BLaER1 treated with 17β-estradiol and CSF1 and Interleukin-3, amounts not matched to agents 10 nM and 100 nM (cell line): ENCODE results near the gene OBSCN.

Source experiments
- H3K27ac ChIP-seq, 11 experiments: shearing (Covaris generic); formaldehyde crosslinking; 2 replicates each; pipeline ENCODE4 v1.8.1; 2022
- H3K27me3 ChIP-seq, 11 experiments: shearing (Covaris generic); formaldehyde crosslinking; 2 replicates each; pipeline ENCODE4 v1.8.1; 2022
- H3K36me3 ChIP-seq, 11 experiments: shearing (Covaris generic); formaldehyde crosslinking; 2 replicates each; pipeline ENCODE4 v1.8.1; 2022
- H3K4me1 ChIP-seq, 10 experiments: shearing (Covaris generic); formaldehyde crosslinking; 2 replicates each; pipeline ENCODE4 v1.8.1; 2022
- H3K4me2 ChIP-seq, 11 experiments: shearing (Covaris generic); formaldehyde crosslinking; 2 replicates each; pipeline ENCODE4 v1.8.1; 2022
- H3K4me3 ChIP-seq, 10 experiments: shearing (Covaris generic); formaldehyde crosslinking; 2 replicates each; pipeline ENCODE4 v1.8.1; 2022
- H3K9ac ChIP-seq, 11 experiments: shearing (Covaris generic); formaldehyde crosslinking; 2 replicates each; pipeline ENCODE4 v1.8.1; 2022
- H3K9me3 ChIP-seq, 11 experiments: shearing (Covaris generic); formaldehyde crosslinking; replicated peaks in 1 of 11; 2 replicates each; pipeline ENCODE4 v1.8.1; 2022
- H4K20me1 ChIP-seq, 11 experiments: shearing (Covaris generic); formaldehyde crosslinking; 2 replicates each; pipeline ENCODE4 v1.8.1; 2022
- Cebpa-rat ChIP-seq, 11 experiments: shearing (Covaris generic); IDR thresholded peaks; 2 replicates each; pipeline ENCODE4 v1.8.1; 2022

OBSCN gene

DNA sequence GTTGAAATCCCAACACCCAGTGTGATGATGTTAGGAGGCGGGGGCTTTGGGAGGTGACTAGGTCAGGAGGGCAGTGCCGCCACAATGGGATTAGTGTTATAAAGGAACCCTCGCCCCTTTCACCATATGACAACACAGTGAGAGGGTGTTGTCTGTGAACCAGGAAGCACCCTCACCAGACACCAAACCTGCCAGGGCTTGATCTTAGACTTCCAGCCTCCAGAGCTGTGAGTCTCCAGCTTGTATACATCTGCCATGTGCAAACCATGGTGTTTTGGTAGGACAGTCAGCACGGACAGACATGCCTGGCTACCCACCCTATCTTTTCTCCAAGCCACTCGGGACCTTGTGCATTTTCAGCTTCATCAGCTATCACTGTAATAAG is 194.8 kb downstream of the OBSCN start:
- H3K4me2 ChIP-seq = peak overlapping the region in 7 of 11 experiments; percentile 18 to 100 (median 98); a peak in 6 of 22 replicates
- no peak for TF ChIP-seq Cebpa-rat (IDR thresholded peaks at IDR 0.05)
- H3K4me3 ChIP-seq = no peak overlapping the region
- no peaks in the 10 kb centered on the region for H3K27me3 ChIP-seq
- H4K20me1 ChIP-seq = peaks cover 78 to 91% (median 86%) of the 10 kb centered on the region in 11 experiments; a peak in 21 of 22 replicates
- H3K36me3 ChIP-seq = peaks cover 52 to 71% (median 67%) of the 10 kb centered on the region in 11 experiments
- peak overlapping the region in 4 of 11 experiments; percentile 2 to 36 (median 11); a peak in 2 of 22 replicates for H3K9ac ChIP-seq
- H3K4me1 ChIP-seq = peaks cover 31 to 38% (median 34%) of the 10 kb centered on the region in 10 experiments
- no peak overlapping the region for H3K27ac ChIP-seq
- H3K9me3 ChIP-seq = no peaks in the 10 kb centered on the region

DNA sequence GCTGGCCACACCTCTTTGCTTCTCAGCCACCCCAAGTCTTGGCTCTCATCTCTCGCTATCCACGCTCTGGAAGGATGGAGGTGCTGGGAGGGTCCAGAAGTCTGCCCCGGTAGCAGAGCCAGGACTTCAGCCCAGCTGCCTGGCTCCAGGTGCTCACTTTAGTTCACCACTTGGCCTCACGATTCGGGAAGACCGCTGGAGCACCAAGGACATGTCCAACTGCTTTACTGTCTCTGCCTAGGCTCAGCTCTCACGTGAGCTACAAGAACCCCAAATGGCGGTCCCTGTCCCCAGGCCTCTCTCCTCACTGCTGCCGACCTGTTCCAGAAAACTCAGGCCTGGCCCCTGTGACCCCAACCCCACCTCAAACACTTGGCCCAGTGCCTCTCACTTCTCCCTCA is 195.4 kb downstream of the OBSCN start:
- Histone ChIP-seq H4K20me1 (peaks cover 73 to 91% (median 80%) of the 10 kb centered on the region in 11 experiments; a peak in 21 of 22 replicates), H3K9ac (peak overlapping the region in 3 of 11 experiments; percentile 10 to 36 (median 12); a peak in 1 of 22 replicates), H3K9me3 (no peaks in the 10 kb centered on the region), H3K36me3 (peaks cover 46 to 65% (median 61%) of the 10 kb centered on the region in 11 experiments), H3K27me3 (no peaks in the 10 kb centered on the region), H3K4me3 (no peak overlapping the region), H3K4me1 (peaks cover 37 to 44% (median 40%) of the 10 kb centered on the region in 10 experiments), H3K4me2 (peak overlapping the region in 9 of 11 experiments; percentile 18 to 100 (median 98); a peak in 12 of 22 replicates), H3K27ac (no peak overlapping the region)
- TF ChIP-seq Cebpa-rat (IDR thresholded peaks at IDR 0.05) = no peak

DNA sequence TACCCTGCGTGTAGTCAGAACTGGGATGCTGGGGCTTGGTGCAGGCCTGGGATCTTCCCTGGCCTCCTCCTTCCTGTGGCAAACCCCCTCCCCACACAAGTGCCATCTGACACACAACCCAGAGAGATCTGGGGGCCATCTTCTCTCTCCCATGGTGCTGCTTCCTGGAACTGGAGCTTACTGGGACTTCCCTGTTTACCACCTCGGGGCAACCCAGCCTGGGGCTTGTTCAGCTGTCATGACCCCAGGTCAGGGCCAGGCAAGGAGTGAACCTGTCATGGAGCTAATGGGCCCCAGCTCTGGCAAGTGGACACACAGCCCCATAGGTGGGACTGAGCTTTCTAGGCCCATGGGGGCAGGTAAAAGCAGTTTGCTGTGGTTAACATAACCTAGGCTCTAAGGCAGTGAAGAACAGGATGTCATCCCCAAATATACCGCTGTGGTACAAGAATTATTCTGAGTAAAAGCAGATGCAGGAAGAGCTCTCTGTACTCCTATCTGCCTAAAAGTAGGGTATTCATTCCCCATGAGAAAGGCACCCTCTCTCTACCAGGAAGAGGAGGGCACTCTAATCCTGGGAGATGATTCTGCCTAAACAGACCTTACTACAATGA is 196.4 kb downstream of the OBSCN start:
- H3K9ac ChIP-seq = peak overlapping the region in 10 of 11 experiments; percentile 85 to 98 (median 94); a peak in 18 of 22 replicates
- H3K27ac ChIP-seq = peak overlapping the region in 3 of 11 experiments; percentile 17 to 30 (median 18); a peak in 4 of 22 replicates
- H3K36me3 ChIP-seq = peaks cover 37 to 55% (median 52%) of the 10 kb centered on the region in 11 experiments
- TF ChIP-seq Cebpa-rat (IDR thresholded peaks at IDR 0.05) = no peak
- H3K9me3 ChIP-seq = no peaks in the 10 kb centered on the region
- H3K27me3 ChIP-seq = no peaks in the 10 kb centered on the region
- peak overlapping the region; percentile 96 to 100 (median 99) for H3K4me2 ChIP-seq
- peaks cover 63 to 83% (median 71%) of the 10 kb centered on the region in 11 experiments; a peak in 21 of 22 replicates for H4K20me1 ChIP-seq
- peak overlapping the region; percentile 83 to 100 (median 98); a peak in 17 of 20 replicates for H3K4me3 ChIP-seq
- peaks cover 39 to 49% (median 46%) of the 10 kb centered on the region in 10 experiments for H3K4me1 ChIP-seq

DNA sequence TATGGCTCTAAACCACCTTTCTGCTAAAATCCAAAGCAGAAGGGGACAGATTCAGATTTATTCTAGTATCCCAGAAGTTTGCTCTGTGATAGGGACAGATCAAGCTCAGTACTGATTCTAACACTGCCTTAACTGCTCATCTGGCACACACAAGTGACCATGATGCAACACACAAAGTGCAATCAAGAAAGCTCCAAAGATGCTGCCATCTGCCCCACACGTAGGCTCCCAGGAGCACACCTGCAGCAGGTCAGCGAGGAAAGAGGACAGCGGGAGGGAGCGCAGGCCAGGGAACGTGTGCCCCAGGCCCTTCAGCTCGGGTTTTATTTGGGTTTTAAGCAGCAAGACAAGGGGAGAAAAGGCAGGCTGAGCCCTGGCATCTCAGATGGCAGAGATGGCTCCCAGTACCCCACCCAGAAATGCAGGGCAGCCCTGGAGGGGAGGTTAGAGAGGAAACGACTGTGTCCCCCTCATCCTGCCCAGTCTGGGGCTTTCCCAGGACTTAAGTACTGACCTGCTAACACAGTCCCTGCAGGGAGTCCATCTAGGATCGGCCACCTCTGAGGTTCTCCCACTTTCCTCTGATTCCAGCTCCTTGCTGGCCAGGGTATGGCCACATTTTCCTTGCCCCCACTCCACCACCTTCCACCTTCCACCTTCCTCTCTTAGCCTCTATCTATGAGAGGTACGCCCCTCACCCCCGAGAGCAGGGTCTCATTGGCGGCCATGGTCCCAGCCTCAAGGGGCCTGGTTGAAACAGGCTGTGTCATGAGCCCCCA is 197.5 kb downstream of the OBSCN start:
- Histone ChIP-seq H3K9ac (peak overlapping the region; percentile 85 to 98 (median 93)), H3K4me1 (peaks cover 39 to 55% (median 47%) of the 10 kb centered on the region in 10 experiments), H3K27ac (peak overlapping the region; percentile 16 to 97 (median 94); a peak in 21 of 22 replicates), H3K27me3 (no peaks in the 10 kb centered on the region), H3K9me3 (no peaks in the 10 kb centered on the region), H4K20me1 (peaks cover 52 to 80% (median 61%) of the 10 kb centered on the region in 11 experiments; a peak in 21 of 22 replicates), H3K36me3 (peaks cover 33 to 49% (median 42%) of the 10 kb centered on the region in 11 experiments), H3K4me2 (peak overlapping the region; percentile 96 to 100 (median 99)), H3K4me3 (peak overlapping the region; percentile 83 to 100 (median 98))
- no peak for TF ChIP-seq Cebpa-rat (IDR thresholded peaks at IDR 0.05)

DNA sequence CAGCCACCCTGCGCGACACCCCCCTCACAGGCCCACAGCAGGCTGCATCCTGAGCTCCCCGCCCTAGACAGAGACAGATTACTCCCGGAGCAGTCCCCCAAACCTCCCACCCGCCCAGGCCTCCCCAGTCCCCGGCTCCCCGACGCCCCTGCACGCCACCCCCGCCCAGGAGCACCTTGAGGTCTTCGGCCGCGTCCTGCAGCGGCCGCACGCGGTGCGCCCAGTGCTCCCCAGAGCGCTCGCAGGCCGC is 198.1 kb downstream of the OBSCN start:
- peaks cover 33 to 49% (median 38%) of the 10 kb centered on the region in 11 experiments for H3K36me3 ChIP-seq
- peak overlapping the region; percentile 78 to 97 (median 94) for H3K27ac ChIP-seq
- peaks cover 47 to 80% (median 56%) of the 10 kb centered on the region in 11 experiments; a peak in 21 of 22 replicates for H4K20me1 ChIP-seq

DNA sequence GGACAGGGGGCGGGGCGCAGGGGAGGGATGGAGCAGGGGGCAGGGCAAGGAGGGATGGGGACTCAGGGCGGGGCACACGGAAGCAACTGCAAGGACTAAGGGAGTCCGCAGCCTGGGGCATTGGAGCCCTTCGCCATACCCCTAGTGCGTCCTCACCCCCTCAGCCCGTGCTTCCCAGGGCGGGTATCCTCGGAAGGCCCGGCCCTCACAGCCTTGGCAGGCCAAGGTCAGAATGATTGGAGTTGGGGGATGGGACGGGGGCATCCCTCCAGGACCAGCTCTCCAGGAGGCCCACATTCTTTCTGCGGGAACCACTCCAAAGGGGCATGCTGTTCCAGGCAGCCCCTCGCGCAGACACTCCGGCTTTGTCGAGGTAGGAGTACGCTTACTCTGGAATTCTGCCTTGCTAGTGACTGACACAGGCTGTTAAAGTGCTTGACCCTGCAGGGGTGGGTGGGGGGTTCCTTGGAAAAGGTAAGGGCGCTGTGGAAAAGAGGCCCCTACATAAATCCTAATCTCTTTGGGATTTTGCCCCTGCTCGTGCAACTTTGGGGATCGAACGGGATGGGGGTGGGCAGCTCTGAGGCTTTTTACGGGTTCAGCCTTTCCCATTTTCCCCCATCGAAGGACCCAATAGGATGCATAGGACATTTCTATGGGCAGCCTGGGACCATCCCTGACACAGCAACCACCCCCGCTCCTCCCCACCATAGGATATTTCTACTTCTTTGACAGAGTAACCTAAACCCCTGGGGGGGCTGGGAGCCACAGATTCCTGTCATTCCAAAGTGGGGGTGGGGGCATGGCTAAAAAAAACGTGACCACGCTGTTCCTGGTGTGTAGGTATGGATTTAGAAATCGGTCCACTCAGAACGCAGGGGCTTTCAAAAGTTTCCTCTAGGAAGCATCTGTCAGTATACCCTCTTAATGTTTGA is 199.5 kb downstream of the OBSCN start:
- peak overlapping the region; percentile 91 to 99 (median 95) for H3K4me2 ChIP-seq
- H3K4me3 ChIP-seq = peak overlapping the region; percentile 71 to 100 (median 98)
- H3K27me3 ChIP-seq = no peaks in the 10 kb centered on the region
- no peak for TF ChIP-seq Cebpa-rat (IDR thresholded peaks at IDR 0.05)
- H3K4me1 ChIP-seq = peaks cover 39 to 55% (median 47%) of the 10 kb centered on the region in 10 experiments
- peaks cover 33 to 76% (median 42%) of the 10 kb centered on the region in 11 experiments; a peak in 21 of 22 replicates for H4K20me1 ChIP-seq
- H3K27ac ChIP-seq = peak overlapping the region in 10 of 11 experiments; percentile 54 to 75 (median 66); a peak in 19 of 22 replicates
- H3K9me3 ChIP-seq = no peaks in the 10 kb centered on the region
- peak overlapping the region; percentile 62 to 82 (median 76) for H3K9ac ChIP-seq
- H3K36me3 ChIP-seq = peaks cover 21 to 44% (median 24%) of the 10 kb centered on the region in 11 experiments

More for the DNA sequence above, 198.1 kb downstream of the OBSCN start:
- peak overlapping the region; percentile 83 to 100 (median 98) for H3K4me3 ChIP-seq
- no peaks in the 10 kb centered on the region for H3K9me3 ChIP-seq
- no peak for TF ChIP-seq Cebpa-rat (IDR thresholded peaks at IDR 0.05)
- H3K27me3 ChIP-seq = no peaks in the 10 kb centered on the region
- H3K9ac ChIP-seq = peak overlapping the region; percentile 85 to 98 (median 93)
- peak overlapping the region; percentile 96 to 100 (median 99) for H3K4me2 ChIP-seq
- H3K4me1 ChIP-seq = peaks cover 39 to 55% (median 47%) of the 10 kb centered on the region in 10 experiments

DNA sequence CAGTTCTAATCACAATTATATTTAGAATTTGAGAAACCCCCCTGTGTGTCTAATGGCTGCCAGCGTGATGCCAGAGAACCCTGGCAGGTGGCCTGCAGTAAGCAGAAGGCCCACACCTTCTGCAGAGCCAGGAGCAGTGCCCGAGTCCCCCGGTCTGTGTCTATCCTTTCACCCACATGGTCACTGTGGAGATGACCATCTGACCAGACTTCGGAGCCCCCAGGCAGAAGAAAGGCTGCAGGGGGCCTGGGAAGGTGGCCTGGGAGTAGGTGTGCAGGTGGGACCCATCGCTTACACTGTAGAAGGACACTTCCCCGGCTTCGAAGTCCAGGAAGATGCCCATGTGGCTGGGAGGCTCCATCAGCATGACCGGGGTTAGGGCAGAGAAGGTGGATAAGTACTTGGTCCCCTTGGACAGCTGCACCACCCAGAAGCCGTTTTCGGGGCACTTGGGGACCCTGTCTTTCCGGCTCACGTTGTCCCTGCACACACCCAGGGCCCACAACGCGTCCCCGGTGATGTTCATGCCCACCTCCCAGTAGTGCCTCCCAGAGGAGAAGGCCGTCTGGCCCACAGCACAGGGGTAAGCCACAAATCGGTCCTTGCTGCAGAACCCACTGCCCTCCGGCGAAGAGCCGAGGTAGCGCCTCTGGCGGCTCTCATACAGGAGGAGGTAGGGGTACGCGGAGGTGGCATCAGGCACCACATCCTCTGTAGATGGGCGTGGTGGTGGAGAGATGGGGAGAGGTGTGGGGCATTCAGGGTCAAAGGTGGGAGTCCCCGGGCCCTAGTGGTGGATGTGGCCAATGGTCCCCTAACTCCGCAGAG is 200.4 kb downstream of the OBSCN start:
- Histone ChIP-seq H3K27ac (no peak overlapping the region), H3K27me3 (no peaks in the 10 kb centered on the region), H3K4me1 (peaks cover 37 to 47% (median 41%) of the 10 kb centered on the region in 10 experiments), H3K36me3 (peaks cover 13 to 35% (median 15%) of the 10 kb centered on the region in 11 experiments; a peak in 19 of 22 replicates), H3K9ac (peak overlapping the region in 7 of 11 experiments; percentile 5 to 79 (median 76); a peak in 8 of 22 replicates), H3K4me2 (peak overlapping the region; percentile 91 to 99 (median 95)), H4K20me1 (peaks cover 24 to 74% (median 36%) of the 10 kb centered on the region in 11 experiments; a peak in 21 of 22 replicates), H3K9me3 (no peaks in the 10 kb centered on the region), H3K4me3 (peak overlapping the region in 8 of 10 experiments; percentile 71 to 100 (median 94); a peak in 9 of 20 replicates)
- TF ChIP-seq Cebpa-rat (IDR thresholded peaks at IDR 0.05) = no peak
